Pancreas (tissue), 10 donors: ENCODE data around the gene PCDHGB7. TPM values are rescaled to one million over a fixed set of nuclear protein-coding genes. Genes with fewer than 3 reads are reported as not detected.

Experiments
- ATAC-seq, 4 donors: fragments of 200-7000 bp; cut with Tn5 transposase; one replicate each; pipeline versions ENCODE4 v1.8.0 to v1.9.1; 2020; ENCODE audit warnings: mild to moderate bottlenecking in 4 of 4, moderate library complexity in 4 of 4
- DNase-seq, 6 donors: peaks; one replicate each; pipeline ENCODE4 v3.0.0-alpha.2; 2020
- FAIRE-seq: peaks from 2 replicates; lab custom pipeline; 2012; peaks lifted over from hg19 to GRCh38; lab: Jason Lieb, UNC
- H3K27ac ChIP-seq, 4 donors: fragments of 200-600 bp; sonication (generic); 1 replicate in 3 of 4; 2 replicates in 1 of 4; pipeline versions ENCODE4 v1.5.0 to v1.8.0; 2020
- H3K27me3 ChIP-seq, 4 donors: fragments of 200-600 bp; one replicate each; pipeline ENCODE4 v1.8.0; 2021
- H3K36me3 ChIP-seq, 3 donors: fragments of 200-600 bp; sonication (generic) in 1 of 3; one replicate each; pipeline versions ENCODE4 v1.5.0 to v1.8.0; 2020 to 2021
- H3K4me1 ChIP-seq, 3 donors: fragments of 200-600 bp; one replicate each; pipeline ENCODE4 v1.8.0; 2021
- H3K4me3 ChIP-seq, 4 donors: fragments of 200-600 bp; sonication (generic) in 2 of 4; one replicate each; pipeline versions ENCODE4 v1.5.0 to v1.8.0; 2020 to 2021
- H3K9me3 ChIP-seq, 4 donors: fragments of 200-600 bp; one replicate each; pipeline ENCODE4 v1.8.0; 2021
- CTCF ChIP-seq, 4 donors: fragments of 200-600 bp; sonication (generic) in 3 of 4; IDR thresholded peaks; one replicate each; pipeline versions ENCODE4 v1.5.0 to v1.8.0; 2021; ENCODE audit warnings: antibody characterized with exemption in 4 of 4
- WGBS, 2 donors: extraction: QIAGEN DNeasy Blood & Tissue Kit; methylation state at CpG; one replicate each; pipeline ENCODE4 v1.1.7; 2013; 5-methylcytosine and 5-hydroxymethylcytosine counted together
- intact Hi-C, 3 donors: fragments of 100-400 bp; cut with DNase I; formaldehyde crosslinking; loops; one replicate each; pipeline versions ENCODE4 v1.11.1 to v1.14.2; 2022
- polyA plus RNA-seq, 2 donors: library from polyadenylated mRNA; stranded (reverse); fragments of 200-250 nt; gene quantifications; one replicate each; pipeline ENCODE4 v1.2.3, GENCODE V29; 2013
- total RNA-seq, 6 donors: library from RNA; stranded (reverse); fragmentation: NEBNext Ultra II Directional in 4 of 6; extraction: Animal tissue kit (Norgen Biotek cat#: 25700) in 4 of 6; gene quantifications; one replicate each; pipeline versions ENCODE4 v1.2.1 to v1.2.4, GENCODE V29; 2021 to 2023
- donor health status: healthy with polysubstance abuse.
- donor health status: DM: no; HTN: no; CAD: no; lungs with moderate emphysema.
- donor health status: DM: no; HTN: no; CAD: no.
- donor health status: control.
- donor health status: control.
- donor health status: Bipolar disorder and iron deficiency.
- donor health status: DM: yes; HTN: yes; CAD: no.
- donor health status: DM: no; HTN: no; CAD: no.
- donor health status: DM: no; HTN: no; CAD: no.
- donor health status: DM: yes; HTN: yes; CAD: no.

Gene PCDHGB7
- total and polyA plus RNA-seq, 8 donors: 1.0 to 5.6 (median 3.7) TPM

GRCh38 chr5:141421489-141421855 lies 4.0 kb downstream of the PCDHGB7 start:
- no peak for FAIRE-seq
- no peaks in the 10 kb centered on the region for H3K27me3 ChIP-seq

GRCh38 chr5:141422742-141423291 lies 5.3 kb downstream of the PCDHGB7 start:
- 13 to 17% methylated on average over 42 of the region's 42 CpGs for WGBS, 2 donors
- FAIRE-seq: no peak
- no peaks in the 10 kb centered on the region for H3K27me3 ChIP-seq
- no peak overlapping the region for H3K4me3 ChIP-seq
- ATAC-seq: no peak
- H3K9me3 ChIP-seq: peaks cover 0 to 63% (median 10%) of the 10 kb centered on the region in 4 donors
- H3K4me1 ChIP-seq: no peaks in the 10 kb centered on the region
- no peak overlapping the region for H3K27ac ChIP-seq
- H3K36me3 ChIP-seq: no peaks in the 10 kb centered on the region
- no peak for TF ChIP-seq CTCF (IDR thresholded peaks at IDR 0.05)
- no peak for DNase-seq
- intact Hi-C loops: loop anchor here in 1 of 3 donors (10.0 kb wide), 1 partner anchor 58 kb away; the partner anchor contains the start of gene PCDHGA5

More at GRCh38 chr5:141421489-141421855, 4.0 kb downstream of the PCDHGB7 start:
- Histone ChIP-seq H3K4me3 (peak overlapping the region in 1 of 4 donors; percentile 24), H3K9me3 (peaks cover 0 to 63% (median 12%) of the 10 kb centered on the region in 4 donors), H3K4me1 (no peaks in the 10 kb centered on the region), H3K27ac (no peak overlapping the region), H3K36me3 (no peaks in the 10 kb centered on the region)
- DNase-seq (no peak), ATAC-seq (no peak)
- TF ChIP-seq CTCF (IDR thresholded peaks at IDR 0.05): no peak
- intact Hi-C loops: loop anchor here in 1 of 3 donors (10.0 kb wide), 1 partner anchor 57 kb away; the partner anchor contains the start of gene PCDHGA5
- 8 to 10% methylated on average over 13 of the region's 13 CpGs for WGBS, 2 donors

- ATAC-seq (no peak), FAIRE-seq (no peak), DNase-seq (peak in 1 of 6 donors; percentile 44)
- Histone ChIP-seq H3K27me3 (no peaks in the 10 kb centered on the region), H3K27ac (no peak overlapping the region), H3K4me3 (no peak overlapping the region), H3K36me3 (no peaks in the 10 kb centered on the region), H3K4me1 (no peaks in the 10 kb centered on the region), H3K9me3 (peaks cover 0 to 44% (median 0%) of the 10 kb centered on the region in 4 donors)
- WGBS, 2 donors: 27 to 33% methylated on average over 53 of the region's 53 CpGs
- no peak for TF ChIP-seq CTCF (IDR thresholded peaks at IDR 0.05)
- intact Hi-C loops: loop anchor here in 1 of 3 donors (10.0 kb wide), 1 partner anchor 63 kb away; the partner anchor contains the start of gene PCDHGA5
These were observed 10.4 kb downstream of the PCDHGB7 start for GRCh38 chr5:141427783-141428426.

- Histone ChIP-seq H3K27me3 (no peaks in the 10 kb centered on the region), H3K9me3 (peaks cover 0 to 33% (median 0%) of the 10 kb centered on the region in 4 donors), H3K27ac (no peak within 1 kb of the TSS), H3K4me3 (peak within 1 kb of the TSS in 1 of 4 donors; percentile 13), H3K4me1 (no peaks in the 10 kb centered on the region), H3K36me3 (no peaks in the 10 kb centered on the region)
- no peak for DNase-seq
- no peak for TF ChIP-seq CTCF (IDR thresholded peaks at IDR 0.05)
- ATAC-seq: peak in 3 of 4 donors; percentile 55 to 84 (median 74)
- 10% methylated on average over 33 of the region's 33 CpGs for WGBS, 2 donors
- intact Hi-C loops: no loop called here
- FAIRE-seq: no peak
These were observed 13.0 kb downstream of the PCDHGB7 start, which contains the start of gene PCDHGA12 for GRCh38 chr5:141430332-141431113. Gene PCDHGA12, plus strand, starts transcription at chr5:141430507. Its CDS starts 253 bp downstream, at chr5:141430760.
